ENCODE results near the gene SNRNP35.

The SNRNP35 gene

DNA sequence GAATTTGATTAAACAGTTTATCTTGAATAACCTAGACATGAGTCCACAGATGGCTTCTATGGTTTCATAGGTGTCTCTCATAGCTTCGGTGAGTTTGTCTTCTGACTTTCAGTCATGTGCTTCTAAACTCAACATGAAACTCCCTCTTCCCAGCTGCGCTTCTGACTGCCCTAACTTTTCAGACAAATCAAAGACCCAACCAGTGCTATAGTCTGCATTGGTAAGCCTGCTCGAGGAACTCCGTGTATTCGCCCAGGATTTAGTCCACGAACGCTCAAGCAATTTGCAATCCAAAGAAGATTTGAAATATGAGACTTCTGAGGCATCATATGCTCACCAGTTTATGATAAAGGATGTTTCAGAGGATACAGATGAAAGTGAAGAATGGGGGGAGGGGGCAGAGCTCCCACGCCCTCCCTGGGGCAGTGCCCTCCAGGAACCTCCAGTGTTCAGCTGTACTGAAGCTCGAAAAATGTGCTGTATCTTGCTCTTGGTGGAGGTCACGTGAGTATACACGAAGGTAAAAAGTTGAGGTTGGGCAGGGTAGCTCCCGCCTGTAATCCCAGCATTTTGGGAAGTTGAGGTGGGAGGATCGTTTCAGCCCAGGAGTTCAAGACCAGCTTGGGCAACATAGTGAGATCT is 16.3 kb upstream of the SNRNP35 start:
- H3K4me3 ChIP-seq (ENCODE audit: low read depth, low read length): no peak overlapping the region
- no peak for DNase-seq (ENCODE audit: low read depth)
- TF ChIP-seq, protein P1, sequence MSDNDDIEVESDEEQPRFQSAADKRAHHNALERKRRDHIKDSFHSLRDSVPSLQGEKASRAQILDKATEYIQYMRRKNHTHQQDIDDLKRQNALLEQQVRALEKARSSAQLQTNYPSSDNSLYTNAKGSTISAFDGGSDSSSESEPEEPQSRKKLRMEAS (IDR thresholded peaks at IDR 0.05; ENCODE audit: low read depth, low read length): no peak
- TF ChIP-seq MYC (IDR thresholded peaks at IDR 0.05; ENCODE audit: low read depth, low read length): no peak
- no peak for TF ChIP-seq POLR2A (IDR thresholded peaks at IDR 0.05; ENCODE audit: extremely low read depth, insufficient read length)
- TF ChIP-seq, protein P2, sequence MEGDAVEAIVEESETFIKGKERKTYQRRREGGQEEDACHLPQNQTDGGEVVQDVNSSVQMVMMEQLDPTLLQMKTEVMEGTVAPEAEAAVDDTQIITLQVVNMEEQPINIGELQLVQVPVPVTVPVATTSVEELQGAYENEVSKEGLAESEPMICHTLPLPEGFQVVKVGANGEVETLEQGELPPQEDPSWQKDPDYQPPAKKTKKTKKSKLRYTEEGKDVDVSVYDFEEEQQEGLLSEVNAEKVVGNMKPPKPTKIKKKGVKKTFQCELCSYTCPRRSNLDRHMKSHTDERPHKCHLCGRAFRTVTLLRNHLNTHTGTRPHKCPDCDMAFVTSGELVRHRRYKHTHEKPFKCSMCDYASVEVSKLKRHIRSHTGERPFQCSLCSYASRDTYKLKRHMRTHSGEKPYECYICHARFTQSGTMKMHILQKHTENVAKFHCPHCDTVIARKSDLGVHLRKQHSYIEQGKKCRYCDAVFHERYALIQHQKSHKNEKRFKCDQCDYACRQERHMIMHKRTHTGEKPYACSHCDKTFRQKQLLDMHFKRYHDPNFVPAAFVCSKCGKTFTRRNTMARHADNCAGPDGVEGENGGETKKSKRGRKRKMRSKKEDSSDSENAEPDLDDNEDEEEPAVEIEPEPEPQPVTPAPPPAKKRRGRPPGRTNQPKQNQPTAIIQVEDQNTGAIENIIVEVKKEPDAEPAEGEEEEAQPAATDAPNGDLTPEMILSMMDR (IDR thresholded peaks at IDR 0.05; ENCODE audit: low read depth, low read length): no peak

DNA sequence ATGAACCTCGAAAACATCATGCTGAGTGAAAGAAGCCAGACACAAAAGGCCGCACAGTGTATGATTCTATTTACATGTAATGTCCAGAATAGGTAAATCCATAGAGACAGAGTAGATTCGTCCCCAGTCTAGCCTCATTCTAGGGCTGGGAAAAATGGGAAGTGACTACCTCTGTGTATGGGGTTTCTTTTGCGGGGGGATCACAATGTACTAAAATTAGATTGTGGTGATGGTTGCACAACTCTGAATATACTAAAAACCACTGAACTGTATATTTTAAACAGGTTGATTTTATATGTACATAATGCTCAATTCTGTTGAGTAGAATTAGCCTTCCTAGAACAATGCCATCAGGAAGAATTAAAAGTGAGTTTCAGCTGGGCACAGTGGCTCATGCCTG is 15.2 kb upstream of the SNRNP35 start:
- DNase-seq (ENCODE audit: low read depth): peak; percentile 85
- TF ChIP-seq MYC (IDR thresholded peaks at IDR 0.05; ENCODE audit: low read depth, low read length) (no peak), POLR2A (IDR thresholded peaks at IDR 0.05; ENCODE audit: extremely low read depth, insufficient read length) (no peak)
- TF ChIP-seq, protein P2 (IDR thresholded peaks at IDR 0.05; ENCODE audit: low read depth, low read length): no peak
- H3K4me3 ChIP-seq (ENCODE audit: low read depth, low read length): no peak overlapping the region

DNA sequence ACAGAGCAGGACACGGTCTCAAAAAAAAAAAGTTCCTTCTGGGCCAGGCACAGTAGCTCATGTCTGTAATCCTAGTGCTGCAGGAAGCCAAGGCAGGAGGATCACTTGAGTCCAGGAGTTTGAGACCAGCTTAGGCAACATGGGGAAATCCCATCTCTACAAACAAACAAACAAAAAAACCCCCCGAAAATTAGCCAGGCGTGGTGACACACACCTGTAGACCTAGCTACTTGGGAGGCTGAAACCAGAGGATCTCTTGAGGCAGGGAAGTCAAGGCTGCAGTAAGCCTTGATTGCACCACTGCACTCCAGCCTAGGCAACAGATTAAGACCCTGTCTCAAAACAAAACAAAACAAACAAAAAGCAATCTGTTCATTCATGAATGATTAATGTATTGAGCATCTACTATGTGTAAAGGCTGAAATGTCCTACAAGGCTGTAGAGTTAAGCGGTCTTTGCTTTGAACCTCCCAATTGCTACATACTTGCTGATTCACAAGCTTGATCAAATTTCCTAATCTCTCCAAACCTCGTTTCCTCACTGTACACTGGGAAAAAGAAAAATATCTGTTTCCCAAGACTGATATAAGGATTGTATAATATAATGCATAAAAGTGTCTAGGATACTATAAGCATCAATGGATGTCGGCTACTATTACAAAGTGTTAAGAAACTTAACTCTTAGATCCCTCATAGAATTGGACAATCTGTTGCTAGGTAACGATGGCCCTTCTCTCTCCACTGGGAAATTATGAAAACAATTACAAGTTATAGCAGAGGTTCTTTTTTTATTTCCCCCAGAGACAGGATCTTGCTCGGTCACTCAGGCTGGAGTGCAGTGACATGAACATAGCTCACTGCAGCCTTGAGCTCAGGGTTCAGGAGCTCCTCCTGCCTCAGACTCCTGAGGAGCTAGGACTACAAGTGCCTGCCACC is 13.6 kb upstream of the SNRNP35 start:
- TF ChIP-seq MYC (IDR thresholded peaks at IDR 0.05; ENCODE audit: low read depth, low read length) (no peak), POLR2A (IDR thresholded peaks at IDR 0.05; ENCODE audit: extremely low read depth, insufficient read length) (no peak)
- TF ChIP-seq, protein P2 (IDR thresholded peaks at IDR 0.05; ENCODE audit: low read depth, low read length): no peak
- TF ChIP-seq, protein P1 (IDR thresholded peaks at IDR 0.05; ENCODE audit: low read depth, low read length): no peak
- peak; percentile 86 for DNase-seq (ENCODE audit: low read depth)
- no peak overlapping the region for H3K4me3 ChIP-seq (ENCODE audit: low read depth, low read length)

DNA sequence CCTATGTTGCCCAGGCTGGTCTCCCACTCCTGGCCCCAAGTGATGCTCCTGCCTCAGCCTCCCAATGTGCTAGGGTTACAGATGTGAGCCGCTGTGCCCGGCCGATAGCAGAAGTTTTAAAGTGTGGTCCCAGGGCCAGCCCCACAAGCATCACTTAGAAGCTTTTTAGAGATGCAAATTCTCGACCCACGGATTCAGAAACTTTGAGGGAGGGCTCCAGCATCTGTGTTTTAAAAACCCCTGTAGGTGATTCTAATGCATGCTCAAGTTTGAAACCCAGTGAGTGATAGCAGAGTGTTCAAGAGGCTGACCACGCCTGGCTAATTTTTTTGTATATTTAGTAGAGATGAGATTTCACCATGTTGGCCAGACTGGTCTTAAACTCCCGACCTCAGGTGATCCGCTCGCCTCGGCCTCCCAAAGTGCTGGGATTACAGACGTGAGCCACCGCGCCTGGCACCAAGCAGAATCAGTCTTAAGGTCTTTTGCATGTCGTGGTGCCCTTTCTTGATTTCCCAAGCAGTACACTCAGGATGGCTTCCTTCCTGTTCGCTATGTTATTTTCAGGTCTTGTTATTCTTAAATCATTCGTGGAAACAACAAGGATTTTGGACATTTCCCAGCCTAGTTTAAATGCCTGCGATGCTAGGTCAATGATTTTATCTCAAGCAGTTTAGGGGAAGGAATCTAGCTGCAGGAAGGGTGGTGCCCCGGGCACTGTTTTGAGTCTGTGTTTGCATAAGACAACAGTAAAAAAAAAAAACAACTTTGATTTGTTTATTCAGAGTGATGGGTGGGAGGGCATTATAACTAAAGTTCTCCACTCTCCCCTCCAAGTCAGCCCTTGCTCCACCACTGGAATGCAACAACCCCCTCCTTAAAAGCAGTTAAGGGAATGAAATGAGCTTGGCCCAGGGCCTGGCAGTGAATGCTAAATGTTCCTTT is 12.3 kb upstream of the SNRNP35 start:
- DNase-seq (ENCODE audit: low read depth): no peak

DNA sequence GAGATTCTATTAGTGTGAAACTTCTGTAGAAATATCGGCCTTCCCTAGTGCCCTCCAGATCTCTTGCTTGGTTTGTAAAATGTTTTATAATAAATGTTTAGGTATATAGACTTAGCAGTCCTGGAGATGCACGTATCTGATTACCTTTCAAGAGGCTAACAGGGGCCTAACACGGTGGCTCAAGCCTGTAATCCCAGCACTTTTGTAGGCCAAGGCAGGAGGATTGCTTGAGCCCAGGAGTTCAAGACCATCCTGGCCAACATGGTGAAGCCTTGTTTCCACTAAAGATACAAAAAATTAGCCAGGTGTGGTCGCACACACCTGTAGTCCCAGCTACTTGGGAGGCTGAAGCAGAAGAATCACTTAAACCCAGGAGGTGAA is 11.6 kb upstream of the SNRNP35 start:
- TF ChIP-seq POLR2A (IDR thresholded peaks at IDR 0.05; ENCODE audit: extremely low read depth, insufficient read length): no peak
- TF ChIP-seq, protein P2 (IDR thresholded peaks at IDR 0.05; ENCODE audit: low read depth, low read length): no peak
- no peak for TF ChIP-seq MYC (IDR thresholded peaks at IDR 0.05; ENCODE audit: low read depth, low read length)
- TF ChIP-seq, protein P1 (IDR thresholded peaks at IDR 0.05; ENCODE audit: low read depth, low read length): no peak
- H3K4me3 ChIP-seq (ENCODE audit: low read depth, low read length): no peak overlapping the region

More for the DNA sequence above, 12.3 kb upstream of the SNRNP35 start:
- no peak overlapping the region for H3K4me3 ChIP-seq (ENCODE audit: low read depth, low read length)
- TF ChIP-seq MYC (IDR thresholded peaks at IDR 0.05; ENCODE audit: low read depth, low read length): no peak
- TF ChIP-seq, protein P2 (IDR thresholded peaks at IDR 0.05; ENCODE audit: low read depth, low read length): no peak
- TF ChIP-seq, protein P1 (IDR thresholded peaks at IDR 0.05; ENCODE audit: low read depth, low read length): no peak
- TF ChIP-seq POLR2A (IDR thresholded peaks at IDR 0.05; ENCODE audit: extremely low read depth, insufficient read length): no peak

More for the DNA sequence above, 11.6 kb upstream of the SNRNP35 start:
- no peak for DNase-seq (ENCODE audit: low read depth)
